HEK293T (cell line): ENCODE results near the gene DTNB.

ENCODE experiments used
- CTCF ChIA-PET: fragments of 350-600 bp; formaldehyde crosslinking; extraction: SDS; loops from one replicate; lab custom pipeline; 2021; ENCODE audit warnings: antibody characterized with exemption, inconsistent platforms; lab: Yijun Ruan, JAX
- POLR2A ChIA-PET: fragments of 350-600 bp; formaldehyde crosslinking; extraction: SDS; loops from one replicate; lab custom pipeline; 2020; ENCODE audit warnings: antibody characterized with exemption, inconsistent platforms; lab: Yijun Ruan, JAX
- DNase-seq: peaks from one replicate; pipeline ENCODE4 v3.0.0; 2012; ENCODE audit warnings: mixed read lengths; ENCODE audit errors: extremely low spot score
- ARNT ChIP-seq: fragments of 450-650 bp; IDR thresholded peaks from 2 replicates; pipeline ENCODE4 v1.6.1; 2017; ENCODE audit warnings: mild to moderate bottlenecking
- BHLHE40 ChIP-seq: fragments of 450-650 bp; IDR thresholded peaks from 2 replicates; pipeline ENCODE4 v1.6.1; 2016; ENCODE audit warnings: mild to moderate bottlenecking, moderate library complexity, borderline replicate concordance
- CTBP1 ChIP-seq: fragments of 450-650 bp; IDR thresholded peaks from 2 replicates; pipeline ENCODE4 v1.6.1; 2016; ENCODE audit warnings: borderline replicate concordance
- ELF4 ChIP-seq: fragments of 450-650 bp; IDR thresholded peaks from 2 replicates; pipeline ENCODE4 v1.6.1; 2017; ENCODE audit warnings: antibody characterized with exemption
- FOXA1 ChIP-seq: fragments of 450-650 bp; IDR thresholded peaks from 2 replicates; pipeline ENCODE4 v1.6.1; 2016; ENCODE audit warnings: mild to moderate bottlenecking
- FOXK2 ChIP-seq: fragments of 450-650 bp; IDR thresholded peaks from 2 replicates; pipeline ENCODE4 v1.6.1; 2016; ENCODE audit warnings: mild to moderate bottlenecking
- FOXM1 ChIP-seq: fragments of 450-650 bp; IDR thresholded peaks from 2 replicates; pipeline ENCODE4 v1.6.1; 2017; ENCODE audit warnings: mild to moderate bottlenecking, borderline replicate concordance
- HDGF ChIP-seq: fragments of 450-650 bp; IDR thresholded peaks from 2 replicates; pipeline ENCODE4 v1.6.1; 2017; ENCODE audit warnings: antibody characterized with exemption, borderline replicate concordance
- L3MBTL2 ChIP-seq: fragments of 450-650 bp; conservative IDR thresholded peaks from 2 replicates; pipeline ENCODE4 v1.6.1; 2016; ENCODE audit warnings: mild to moderate bottlenecking
- LEF1 ChIP-seq: fragments of 450-650 bp; IDR thresholded peaks from 2 replicates; pipeline ENCODE4 v1.6.1; 2017; ENCODE audit warnings: mild to moderate bottlenecking, borderline replicate concordance
- NFRKB ChIP-seq: fragments of 450-650 bp; IDR thresholded peaks from 2 replicates; pipeline ENCODE4 v1.6.1; 2016; ENCODE audit warnings: mild to moderate bottlenecking, moderate library complexity
- PKNOX1 ChIP-seq: fragments of 450-650 bp; IDR thresholded peaks from 2 replicates; pipeline ENCODE4 v1.6.1; 2016
- SP1 ChIP-seq: fragments of 450-650 bp; IDR thresholded peaks from 2 replicates; pipeline ENCODE4 v1.6.1; 2017
- SUZ12 ChIP-seq: fragments of 450-650 bp; IDR thresholded peaks from 2 replicates; pipeline ENCODE4 v1.6.1; 2016; ENCODE audit warnings: mild to moderate bottlenecking
- TARDBP ChIP-seq: fragments of 450-650 bp; IDR thresholded peaks from 2 replicates; pipeline ENCODE4 v1.6.1; 2016
- ZNF384 ChIP-seq: fragments of 450-650 bp; IDR thresholded peaks from 2 replicates; pipeline ENCODE4 v1.6.1; 2016

DTNB gene

GRCh38 chr2:25338401-25338800, 335.0 kb downstream of the DTNB start:
- ChIA-PET POLR2A (interaction anchor here (0.8 kb wide), 1 partner anchor 10 kb away, joined by 3 read pairs; no protein-coding TSS in a partner anchor), CTCF (interaction anchor here (0.6 to 2.4 kb wide), 2 partner anchors 24 to 303 kb away, joined by 5 to 10 read pairs; no protein-coding TSS in a partner anchor)
- TF ChIP-seq FOXA1, result no peak
- DNase-seq, result no peak

GRCh38 chr2:25337891-25338290, 335.5 kb downstream of the DTNB start:
- TF ChIP-seq FOXM1, result no peak
- no peak for TF ChIP-seq TARDBP
- TF ChIP-seq ZNF384, result no peak
- no peak for TF ChIP-seq HDGF
- TF ChIP-seq BHLHE40, result no peak
- no peak for TF ChIP-seq LEF1
- no peak for TF ChIP-seq ELF4
- TF ChIP-seq SP1, result no peak
- TF ChIP-seq CTBP1, result no peak
- TF ChIP-seq NFRKB, result no peak
- TF ChIP-seq L3MBTL2, result no peak
- no peak for TF ChIP-seq FOXA1
- TF ChIP-seq FOXK2, result no peak
- no peak for TF ChIP-seq SUZ12
- no peak for TF ChIP-seq ARNT
- TF ChIP-seq PKNOX1, result no peak
- DNase-seq, result no peak
- CTCF ChIA-PET, result interaction anchor here (2.4 kb wide), 1 partner anchor 24 kb away, joined by 10 read pairs; no protein-coding TSS in a partner anchor

GRCh38 chr2:25337276-25337675, 336.1 kb downstream of the DTNB start:
- POLR2A ChIA-PET, result no interaction called here
- TF ChIP-seq NFRKB, result no peak
- TF ChIP-seq SUZ12, result no peak
- no peak for TF ChIP-seq PKNOX1
- TF ChIP-seq FOXA1, result no peak
- no peak for TF ChIP-seq CTBP1
- no peak for TF ChIP-seq ELF4
- no peak for TF ChIP-seq LEF1
- no peak for TF ChIP-seq FOXM1
- TF ChIP-seq HDGF, result no peak
- TF ChIP-seq ARNT, result no peak
- TF ChIP-seq SP1, result no peak
- TF ChIP-seq FOXK2, result no peak
- no peak for TF ChIP-seq TARDBP
- no peak for TF ChIP-seq L3MBTL2
- CTCF ChIA-PET, result interaction anchor here (1.0 kb wide), 1 partner anchor 25 kb away, joined by 5 read pairs; no protein-coding TSS in a partner anchor
- DNase-seq, result no peak

More at GRCh38 chr2:25337891-25338290, 335.5 kb downstream of the DTNB start:
- POLR2A ChIA-PET, result interaction anchor here (0.8 kb wide), 1 partner anchor 9 kb away, joined by 3 read pairs; no protein-coding TSS in a partner anchor

GRCh38 chr2:25336383-25336841, 337.0 kb downstream of the DTNB start:
- TF ChIP-seq ELF4 (no peak), SUZ12 (no peak), BHLHE40 (no peak), L3MBTL2 (no peak), HDGF (no peak), FOXK2 (no peak), LEF1 (no peak), PKNOX1 (no peak), FOXM1 (no peak), TARDBP (no peak), SP1 (no peak), FOXA1 (no peak)
- no peak for DNase-seq
- CTCF ChIA-PET, result interaction anchor here (1.0 kb wide), 1 partner anchor 26 kb away, joined by 5 read pairs; no protein-coding TSS in a partner anchor
- POLR2A ChIA-PET, result no interaction called here

- no peak for TF ChIP-seq TARDBP
- no peak for TF ChIP-seq ELF4
- TF ChIP-seq SP1, result no peak
- TF ChIP-seq PKNOX1, result no peak
- TF ChIP-seq NFRKB, result no peak
- no peak for TF ChIP-seq ZNF384
- no peak for TF ChIP-seq L3MBTL2
- no peak for TF ChIP-seq BHLHE40
- no peak for TF ChIP-seq ARNT
- no peak for TF ChIP-seq FOXK2
- no peak for TF ChIP-seq HDGF
- TF ChIP-seq LEF1, result no peak
- no peak for TF ChIP-seq FOXA1
- TF ChIP-seq CTBP1, result no peak
- CTCF ChIA-PET, result no interaction called here
- DNase-seq, result no peak
- POLR2A ChIA-PET, result no interaction called here
Observed at GRCh38 chr2:25335971-25336370, 337.4 kb downstream of the DTNB start.

- ChIA-PET CTCF (no interaction called here), POLR2A (no interaction called here)
- TF ChIP-seq FOXA1 (no peak), ZNF384 (no peak), BHLHE40 (no peak), ARNT (no peak), L3MBTL2 (no peak), FOXK2 (no peak), PKNOX1 (no peak), ELF4 (no peak), CTBP1 (no peak), SUZ12 (no peak), HDGF (no peak), TARDBP (no peak), LEF1 (no peak), FOXM1 (no peak), SP1 (no peak), NFRKB (no peak)
- DNase-seq, result no peak
Observed at GRCh38 chr2:25335204-25335603, 338.2 kb downstream of the DTNB start.
